HepG2 (cell line): ENCODE results near the gene THAP3. TPM values are rescaled to one million over a fixed set of nuclear protein-coding genes. Genes with fewer than 3 reads are reported as not detected.

ENCODE experiments used
- ATM ChIP-seq: fragments of 450-650 bp; IDR thresholded peaks from 2 replicates; pipeline ENCODE4 v1.7.1; 2017; ENCODE audit warnings: mild to moderate bottlenecking, borderline replicate concordance
- BCL6 ChIP-seq: IDR thresholded peaks from 2 replicates; pipeline ENCODE4 v1.6.1; 2016; ENCODE audit warnings: missing genetic modification reagents, missing compliant biosample characterization
- DNMT3B ChIP-seq: conservative IDR thresholded peaks from 2 replicates; pipeline ENCODE4 v1.6.1; 2016; ENCODE audit warnings: missing biosample characterization, control low read depth
- GMEB1 ChIP-seq: sonication (generic); formaldehyde crosslinking; IDR thresholded peaks from 2 replicates; pipeline ENCODE4 v1.5.1; 2020; ENCODE audit warnings: missing genetic modification reagents, mild to moderate bottlenecking, borderline replicate concordance
- HMG20A ChIP-seq: IDR thresholded peaks from 2 replicates; pipeline ENCODE4 v1.6.1; 2016; ENCODE audit warnings: borderline replicate concordance
- HOXA5 ChIP-seq: sonication (generic); formaldehyde crosslinking; IDR thresholded peaks from 2 replicates; pipeline ENCODE4 v1.4.0; 2020; ENCODE audit warnings: missing genetic modification reagents
- MNT ChIP-seq: fragments of 450-650 bp; IDR thresholded peaks from 2 replicates; pipeline ENCODE4 v1.6.1; 2016
- MYPOP ChIP-seq: sonication (generic); formaldehyde crosslinking; IDR thresholded peaks from 2 replicates; pipeline ENCODE4 v1.8.1; 2023; ENCODE audit warnings: mild to moderate bottlenecking, moderate library complexity, missing genetic modification reagents
- NFIB ChIP-seq: sonication (generic); formaldehyde crosslinking; IDR thresholded peaks from 2 replicates; pipeline ENCODE4 v1.9.0; 2021; ENCODE audit warnings: missing genetic modification reagents, mild to moderate bottlenecking, borderline replicate concordance
- PATZ1 ChIP-seq: sonication (generic); formaldehyde crosslinking; IDR thresholded peaks from 2 replicates; pipeline ENCODE4 v1.4.0; 2020; ENCODE audit warnings: missing genetic modification reagents
- PHF8 ChIP-seq: sonication (generic); formaldehyde crosslinking; IDR thresholded peaks from 2 replicates; pipeline ENCODE4 v1.5.0; 2020; ENCODE audit warnings: missing genetic modification reagents
- POLR2AphosphoS5 ChIP-seq: IDR thresholded peaks from 2 replicates; pipeline ENCODE4 v1.6.1; 2012; ENCODE audit warnings: low read depth, low read length
- RFX5 ChIP-seq: IDR thresholded peaks from 2 replicates; pipeline ENCODE4 v1.6.1; 2011; ENCODE audit warnings: low read depth, low read length, improper control_type of control experiment
- SOX13 ChIP-seq, 3 experiments: fragments of 450-650 bp in 1 of 3; sonication (generic) in 1 of 3; formaldehyde crosslinking in 1 of 3; IDR thresholded peaks in 2 of 3; conservative IDR thresholded peaks in 1 of 3; 2 replicates each; pipeline versions ENCODE4 v1.5.0 to v1.6.1; 2016 to 2020; ENCODE audit warnings: antibody characterized with exemption in 1 of 3, mild to moderate bottlenecking in 1 of 3, missing compliant biosample characterization in 1 of 3, missing genetic modification reagents in 1 of 3, moderate library complexity in 1 of 3
- TIGD3 ChIP-seq: sonication (generic); formaldehyde crosslinking; IDR thresholded peaks from 2 replicates; pipeline ENCODE4 v1.5.1; 2020; ENCODE audit warnings: mild to moderate bottlenecking, missing genetic modification reagents, borderline replicate concordance
- ZBTB25 ChIP-seq: IDR thresholded peaks from 2 replicates; pipeline ENCODE4 v1.6.1; 2018; ENCODE audit warnings: missing genetic modification reagents
- ZNF652 ChIP-seq: IDR thresholded peaks from 2 replicates; pipeline ENCODE4 v1.6.1; 2016; ENCODE audit warnings: low read depth, borderline replicate concordance
- ZNF746 ChIP-seq: sonication (generic); formaldehyde crosslinking; IDR thresholded peaks from 2 replicates; pipeline ENCODE4 v1.8.0; 2022; ENCODE audit warnings: mild to moderate bottlenecking, missing genetic modification reagents
- ZNF775 ChIP-seq: sonication (generic); formaldehyde crosslinking; IDR thresholded peaks from 2 replicates; pipeline ENCODE4 v1.4.0; 2020; ENCODE audit warnings: missing genetic modification reagents, mild to moderate bottlenecking, moderate library complexity, borderline replicate concordance
- polyA plus RNA-seq, 8 experiments: library from polyadenylated mRNA; depleted of rRNA in 3 of 8; stranded (reverse) in 7 of 8; unstranded in 1 of 8; fragments of >200 nt; fragmentation: Illumina TruSeq in 4 of 8; extraction: Trizol in 4 of 8; gene quantifications; 2 replicates each; pipeline versions ENCODE4 v1.2.1 to v1.2.3, GENCODE V29; 2011 to 2016; ENCODE audit warnings: low read depth in 4 of 8, missing spikeins in 1 of 8, mixed read lengths in 1 of 8; ENCODE audit not compliant: insufficient read depth in 1 of 8
- total RNA-seq, 5 experiments: library from RNA; depleted of rRNA; stranded (reverse); fragments of >200 nt; fragmentation: Illumina TruSeq; extraction: Trizol; gene quantifications; 2 replicates each; pipeline ENCODE4 v1.2.3, GENCODE V29; 2016; ENCODE audit warnings: low read depth in 1 of 5

THAP3 gene
- total and polyA plus RNA-seq, 2 of the 13 experiments (the other 11 are each of a cell fraction or from before 2014, with no cell fraction given) = 10.3 to 14.9 TPM

GRCh38 chr1:6601923-6602668 lies 22.6 kb upstream of the THAP3 start (continued):
- 0 out of 2 replicates have a peak, but pooled peaks have one; percentile 3 for TF ChIP-seq ZBTB25 (CRISPR knock-in tag)
- TF ChIP-seq PATZ1 = no peak
- no peak for TF ChIP-seq POLR2AphosphoS5
- TF ChIP-seq HOXA5 (CRISPR knock-in tag) = no peak
- TF ChIP-seq NFIB (CRISPR knock-in tag) = no peak
- peak; percentile 74 for TF ChIP-seq PHF8 (CRISPR knock-in tag)
- no peak for TF ChIP-seq TIGD3 (CRISPR knock-in tag)
- TF ChIP-seq SOX13 (IDR thresholded peaks at IDR 0.05) = no peak
- no peak for TF ChIP-seq SOX13 (CRISPR knock-in tag; conservative IDR thresholded peaks at IDR 0.05 in 1 of 2, IDR thresholded peaks at IDR 0.05 in 1 of 2)
- 0 out of 2 replicates have a peak, but pooled peaks have one; percentile 1 for TF ChIP-seq BCL6 (CRISPR knock-in tag)
- no peak for TF ChIP-seq HMG20A
- TF ChIP-seq MYPOP (CRISPR knock-in tag) = peak; percentile 97
- no peak for TF ChIP-seq MNT
- TF ChIP-seq ZNF775 = no peak
- no peak for TF ChIP-seq ZNF746 (CRISPR knock-in tag)
- no peak for TF ChIP-seq RFX5
- no peak for TF ChIP-seq ATM
- TF ChIP-seq GMEB1 (CRISPR knock-in tag) = no peak
- TF ChIP-seq ZNF652 (CRISPR knock-in tag) = no peak
- TF ChIP-seq DNMT3B = no peak
